Sciatic nerve (tissue), 2 donors: ENCODE data around the gene CSNK1G1. TPM values are rescaled to one million over a fixed set of nuclear protein-coding genes. Genes with fewer than 3 reads are reported as not detected.
A peak's percentile ranks its signal among the peaks of the same experiment; 100 is the strongest.

Source experiments
- ATAC-seq: fragments of 200-7000 bp; cut with Tn5 transposase; one replicate; pipeline ENCODE4 v1.9.1; 2020; ENCODE audit warnings: mild to moderate bottlenecking, moderate library complexity
- DNase-seq: peaks from one replicate; pipeline ENCODE4 v3.0.0-alpha.2; 2020; ENCODE audit warnings: low spot score
- intact Hi-C: fragments of 100-400 bp; cut with DNase I; formaldehyde crosslinking; loops from one replicate; pipeline ENCODE4 v1.14.2; 2022
- total RNA-seq: library from RNA; stranded (reverse); fragmentation: NEBNext Ultra II Directional; extraction: Animal tissue kit (Norgen Biotek cat#: 25700); gene quantifications from one replicate; pipeline ENCODE4 v1.2.1, GENCODE V29; 2021
- donor health status: DM: no; HTN: no; CAD: no.
- donor health status: DM: no; HTN: no; CAD: no.

The CSNK1G1 gene
- total RNA-seq, 1 donor from 2014 or later: 24.0 TPM

GRCh38 chr15:64163659-64164362 is 192.2 kb downstream of the CSNK1G1 start:
- peak; percentile 45 for ATAC-seq
- DNase-seq: no peak
- intact Hi-C loops: no loop called here

GRCh38 chr15:64162869-64163658 is 192.9 kb downstream of the CSNK1G1 start, which contains the start of gene PPIB:
PPIB (minus strand) TSS chr15:64163022; CDS start chr15:64162986, 36 bp downstream.
- intact Hi-C loops: no loop called here

GRCh38 chr15:64162478-64162868 is 193.5 kb downstream of the CSNK1G1 start:
- DNase-seq (no peak), ATAC-seq (peak; percentile 44)
- intact Hi-C loops: no loop called here

More at GRCh38 chr15:64162869-64163658, 192.9 kb downstream of the CSNK1G1 start, which contains the start of gene PPIB:
- peak; percentile 98 for DNase-seq
- ATAC-seq: peak; percentile 98

- DNase-seq (no peak), ATAC-seq (no peak)
- intact Hi-C loops: no loop called here
Measured at GRCh38 chr15:64161688-64162477, 194.1 kb downstream of the CSNK1G1 start.

- DNase-seq (no peak), ATAC-seq (no peak)
- intact Hi-C loops: loop anchor here (10.0 kb wide), 1 partner anchor 64 kb away; the partner anchor contains the start of genes CIAO2A and SNX1
Measured at GRCh38 chr15:64158363-64159134, 197.4 kb downstream of the CSNK1G1 start.

GRCh38 chr15:64157599-64158125 is 198.3 kb downstream of the CSNK1G1 start:
- intact Hi-C loops: loop anchor here (10.0 kb wide), 1 partner anchor 63 kb away; the partner anchor contains the start of genes CIAO2A and SNX1
- DNase-seq (no peak), ATAC-seq (no peak)

GRCh38 chr15:64156652-64157331 is 199.2 kb downstream of the CSNK1G1 start:
- DNase-seq: no peak
- ATAC-seq: no peak
- intact Hi-C loops: loop anchor here (10.0 kb wide), 1 partner anchor 62 kb away; the partner anchor contains the start of genes CIAO2A and SNX1

GRCh38 chr15:64155802-64156651 is 199.9 kb downstream of the CSNK1G1 start:
- DNase-seq (no peak), ATAC-seq (no peak)
- intact Hi-C loops: loop anchor here (10.0 kb wide), 1 partner anchor 61 kb away; the partner anchor contains the start of genes CIAO2A and SNX1

- intact Hi-C loops: loop anchor here (10.0 kb wide), 1 partner anchor 59 kb away; the partner anchor contains the start of genes CIAO2A and SNX1
- peak; percentile 93 for ATAC-seq
Measured at GRCh38 chr15:64153480-64154367, 202.2 kb downstream of the CSNK1G1 start.

GRCh38 chr15:64152507-64153387 is 203.2 kb downstream of the CSNK1G1 start:
- ATAC-seq (peak; percentile 18), DNase-seq (no peak)
- intact Hi-C loops: loop anchor here (10.0 kb wide), 1 partner anchor 58 kb away; the partner anchor contains the start of genes CIAO2A and SNX1

More at GRCh38 chr15:64153480-64154367, 202.2 kb downstream of the CSNK1G1 start:
- peak; percentile 95 for DNase-seq

GRCh38 chr15:64151727-64152506 is 204.1 kb downstream of the CSNK1G1 start, which contains the start of gene SNX22:
SNX22 (plus strand) TSS chr15:64151731; CDS start chr15:64151776, 45 bp downstream.
- DNase-seq: peak; percentile 59
- intact Hi-C loops: loop anchor here (10.0 kb wide), 1 partner anchor 57 kb away; the partner anchor contains the start of genes CIAO2A and SNX1

GRCh38 chr15:64149893-64150578 is 205.9 kb downstream of the CSNK1G1 start:
- DNase-seq: no peak
- no peak for ATAC-seq

More at GRCh38 chr15:64151727-64152506, 204.1 kb downstream of the CSNK1G1 start, which contains the start of gene SNX22:
- peak; percentile 31 for ATAC-seq

GRCh38 chr15:64149424-64149823 is 206.5 kb downstream of the CSNK1G1 start:
- intact Hi-C loops: no loop called here
- no peak for ATAC-seq
- DNase-seq: no peak

More at GRCh38 chr15:64149893-64150578, 205.9 kb downstream of the CSNK1G1 start:
- intact Hi-C loops: loop anchor here (10.0 kb wide), 1 partner anchor 55 kb away; the partner anchor contains the start of genes CIAO2A and SNX1
